CD4-positive, alpha-beta T cell treated with Interferon gamma for 1 hour (primary cell): ENCODE data around the gene MORN5.

Experiments used
- DNase-seq: peaks from one replicate; pipeline ENCODE4 v3.0.0-alpha.2; 2020

Gene MORN5

GRCh38 chr9:122144836-122145591 is 14.7 kb upstream of the MORN5 start:
- no peak for DNase-seq

GRCh38 chr9:122145592-122145863 is 14.2 kb upstream of the MORN5 start:
- DNase-seq: no peak

- DNase-seq: no peak
These were observed 8.4 kb upstream of the MORN5 start for GRCh38 chr9:122151267-122151828.

- DNase-seq: no peak
These were observed 3.9 kb upstream of the MORN5 start for GRCh38 chr9:122155796-122156195.

GRCh38 chr9:122158202-122158601 is 1.5 kb upstream of the MORN5 start:
- DNase-seq: peak; percentile 14

- DNase-seq: no peak
These were observed 178 bp downstream of the MORN5 start for GRCh38 chr9:122159925-122160246.

- no peak for DNase-seq
These were observed 2.7 kb downstream of the MORN5 start for GRCh38 chr9:122162415-122162814.

- DNase-seq: no peak
These were observed 4.6 kb downstream of the MORN5 start for GRCh38 chr9:122164286-122164685.

GRCh38 chr9:122168356-122168755 is 8.6 kb downstream of the MORN5 start:
- no peak for DNase-seq

GRCh38 chr9:122172131-122172530 is 12.4 kb downstream of the MORN5 start:
- DNase-seq: no peak

- no peak for DNase-seq
These were observed 14.0 kb downstream of the MORN5 start for GRCh38 chr9:122173670-122174069.

GRCh38 chr9:122176916-122177315 is 17.2 kb downstream of the MORN5 start:
- DNase-seq: no peak

GRCh38 chr9:122179054-122179689 is 19.5 kb downstream of the MORN5 start:
- no peak for DNase-seq

- no peak for DNase-seq
These were observed 20.0 kb downstream of the MORN5 start for GRCh38 chr9:122179690-122180074.

- DNase-seq: no peak
These were observed 20.9 kb downstream of the MORN5 start for GRCh38 chr9:122180633-122181032.

GRCh38 chr9:122183501-122183900 is 23.8 kb downstream of the MORN5 start:
- no peak for DNase-seq

GRCh38 chr9:122184551-122184950 is 24.8 kb downstream of the MORN5 start:
- DNase-seq: no peak

GRCh38 chr9:122186301-122186700 is 26.6 kb downstream of the MORN5 start:
- DNase-seq: no peak

- DNase-seq: no peak
These were observed 27.2 kb downstream of the MORN5 start for GRCh38 chr9:122186777-122187470.

GRCh38 chr9:122188369-122188768 is 28.7 kb downstream of the MORN5 start:
- DNase-seq: no peak

- DNase-seq: no peak
These were observed 31.1 kb downstream of the MORN5 start for GRCh38 chr9:122190597-122191381.

- no peak for DNase-seq
These were observed 31.9 kb downstream of the MORN5 start for GRCh38 chr9:122191584-122191983.

GRCh38 chr9:122192261-122192875 is 32.7 kb downstream of the MORN5 start:
- DNase-seq: no peak
